GM21576 (cell line): Measurements from ENCODE around the gene EDNRA.
A peak's percentile ranks its signal among the peaks of the same experiment; 100 is the strongest.

Experiments used
- ATAC-seq: cut with Tn5 transposase; IDR thresholded peaks from one replicate; pipeline ENCODE4 v1.9.1; 2021; ENCODE audit warnings: mild to moderate bottlenecking, moderate library complexity; ENCODE audit not compliant: unreplicated experiment

EDNRA gene

GRCh38 chr4:147538711-147539110 lies 57.8 kb downstream of the EDNRA start:
- ATAC-seq: no peak

GRCh38 chr4:147539959-147540358 lies 59.1 kb downstream of the EDNRA start:
- no peak for ATAC-seq

- ATAC-seq: no peak
These were observed 61.5 kb downstream of the EDNRA start for GRCh38 chr4:147542229-147542990.

GRCh38 chr4:147543034-147543433 lies 62.1 kb downstream of the EDNRA start:
- no peak for ATAC-seq

- no peak for ATAC-seq
These were observed 65.5 kb downstream of the EDNRA start for GRCh38 chr4:147546349-147546748.

- no peak for ATAC-seq
These were observed 66.6 kb downstream of the EDNRA start for GRCh38 chr4:147547314-147548056.

- ATAC-seq: no peak
These were observed 67.4 kb downstream of the EDNRA start for GRCh38 chr4:147548256-147548655.

GRCh38 chr4:147550626-147551246 lies 69.8 kb downstream of the EDNRA start:
- peak; percentile 64 for ATAC-seq

GRCh38 chr4:147560625-147561024 lies 79.7 kb downstream of the EDNRA start:
- ATAC-seq: no peak

GRCh38 chr4:147566762-147567161 lies 85.9 kb downstream of the EDNRA start:
- ATAC-seq: no peak

- no peak for ATAC-seq
These were observed 86.4 kb downstream of the EDNRA start for GRCh38 chr4:147567276-147567675.

GRCh38 chr4:147570616-147571015 lies 89.7 kb downstream of the EDNRA start:
- no peak for ATAC-seq

GRCh38 chr4:147571036-147571770 lies 90.3 kb downstream of the EDNRA start:
- ATAC-seq: no peak

- ATAC-seq: no peak
These were observed 95.2 kb downstream of the EDNRA start for GRCh38 chr4:147576084-147576483.

- ATAC-seq: no peak
These were observed 97.2 kb downstream of the EDNRA start for GRCh38 chr4:147578051-147578476.

- ATAC-seq: no peak
These were observed 97.7 kb downstream of the EDNRA start for GRCh38 chr4:147578593-147578992.

- ATAC-seq: no peak
These were observed 99.5 kb downstream of the EDNRA start for GRCh38 chr4:147580396-147580795.

GRCh38 chr4:147581606-147582350 lies 100.9 kb downstream of the EDNRA start:
- no peak for ATAC-seq

- no peak for ATAC-seq
These were observed 101.6 kb downstream of the EDNRA start for GRCh38 chr4:147582386-147583060.

- ATAC-seq: no peak
These were observed 103.0 kb downstream of the EDNRA start for GRCh38 chr4:147583876-147584275.
